Bone marrow (tissue), 2 donors: ENCODE measurements around the gene THEMIS.
"Not testable (repeated sequence)": the region's sequence is repeated elsewhere in the genome, so short reads cannot be mapped to it uniquely, and the experiment has no call there.

Source experiments
- DNase-seq, 2 donors: peaks; one replicate each; lab custom pipeline; 2025; lab: John Stamatoyannopoulos, UW

THEMIS gene

DNA sequence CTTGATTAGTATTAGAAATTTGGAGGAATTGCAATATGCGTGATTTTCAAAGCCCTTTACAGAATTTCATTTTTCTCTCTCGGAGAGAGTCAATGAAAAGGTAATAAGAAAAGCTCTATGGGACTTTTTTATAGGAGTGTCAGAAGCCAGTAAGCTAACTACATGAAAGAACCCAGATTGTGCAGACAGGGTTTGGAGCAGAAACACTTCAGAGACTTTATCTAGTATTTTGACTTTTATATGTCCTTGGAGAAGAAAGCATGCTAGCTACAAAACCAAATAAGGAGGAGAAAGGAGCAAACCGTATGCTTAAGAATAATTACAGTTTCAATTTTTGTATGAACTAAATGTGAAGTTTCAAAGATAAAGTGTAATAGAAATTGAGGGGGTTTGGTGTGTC, 182.2 kb downstream of the THEMIS start:
- DNase-seq, result no peak

DNA sequence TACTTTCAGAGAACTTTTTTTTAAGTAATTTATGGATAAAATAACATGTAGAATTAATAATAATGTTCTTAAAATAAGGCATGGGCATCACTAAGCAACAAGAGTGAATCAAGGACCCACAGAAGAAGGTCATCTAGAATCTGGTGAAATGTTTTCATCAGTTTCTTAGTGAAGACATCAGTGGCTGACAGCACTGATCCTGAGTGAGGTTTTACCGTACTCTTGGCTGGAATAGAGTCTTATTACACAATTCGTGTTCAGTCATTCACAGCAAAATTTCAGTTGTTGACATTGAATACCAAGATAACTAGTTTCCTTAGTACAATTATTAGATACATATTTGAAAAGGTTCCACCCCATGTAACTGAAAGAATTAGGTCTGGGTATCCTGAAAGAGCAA, 183.5 kb downstream of the THEMIS start:
- no peak for DNase-seq

GRCh38 chr6:127716465-127716864, 184.4 kb downstream of the THEMIS start:
- DNase-seq, result no peak

GRCh38 chr6:127710668-127711067, 190.2 kb downstream of the THEMIS start:
- no peak for DNase-seq

GRCh38 chr6:127706216-127706615, 194.6 kb downstream of the THEMIS start:
- DNase-seq, result no peak

DNA sequence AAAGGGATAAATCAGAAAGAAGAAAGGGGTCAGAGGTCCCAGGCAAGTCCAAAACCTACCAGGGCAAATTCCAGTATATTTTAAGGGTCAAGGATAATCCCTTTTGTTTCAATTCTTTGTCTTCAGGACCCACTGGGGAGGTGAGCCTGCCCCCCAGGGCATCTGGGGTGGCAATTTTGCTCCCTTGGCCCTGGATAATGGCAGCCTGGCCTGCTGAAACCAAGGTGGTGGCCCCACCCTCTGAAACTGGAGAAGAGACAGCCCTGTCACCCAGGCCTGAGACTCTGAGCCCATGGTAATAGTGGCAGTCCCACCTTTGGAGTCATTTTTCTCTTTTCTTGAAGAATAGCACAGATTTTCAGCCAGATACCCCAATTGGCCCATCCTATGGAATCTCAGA, 205.8 kb downstream of the THEMIS start:
- no peak for DNase-seq

- DNase-seq, result no peak
These were observed 209.7 kb downstream of the THEMIS start for GRCh38 chr6:127691146-127691545.

- DNase-seq, result no peak
These were observed 210.3 kb downstream of the THEMIS start for GRCh38 chr6:127690588-127690987.

DNA sequence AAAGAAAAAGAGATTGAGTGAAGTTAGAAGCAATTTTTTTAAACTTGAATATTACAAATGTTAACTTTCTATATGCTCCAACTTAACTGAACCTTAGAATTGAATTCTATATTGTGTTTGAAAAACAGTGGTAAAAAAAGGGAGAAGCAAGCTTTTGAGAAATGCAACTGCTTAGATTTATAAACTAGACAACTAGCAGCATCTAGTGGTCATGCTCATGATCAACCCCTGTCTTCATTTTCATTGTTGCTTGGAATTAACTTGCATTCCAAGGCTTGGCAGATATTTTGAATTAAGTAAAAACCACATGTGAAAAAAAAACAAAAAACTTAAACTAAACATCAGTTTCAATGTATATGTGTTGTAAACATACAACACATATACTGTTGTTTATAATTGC, 210.8 kb downstream of the THEMIS start:
- DNase-seq, result no peak

DNA sequence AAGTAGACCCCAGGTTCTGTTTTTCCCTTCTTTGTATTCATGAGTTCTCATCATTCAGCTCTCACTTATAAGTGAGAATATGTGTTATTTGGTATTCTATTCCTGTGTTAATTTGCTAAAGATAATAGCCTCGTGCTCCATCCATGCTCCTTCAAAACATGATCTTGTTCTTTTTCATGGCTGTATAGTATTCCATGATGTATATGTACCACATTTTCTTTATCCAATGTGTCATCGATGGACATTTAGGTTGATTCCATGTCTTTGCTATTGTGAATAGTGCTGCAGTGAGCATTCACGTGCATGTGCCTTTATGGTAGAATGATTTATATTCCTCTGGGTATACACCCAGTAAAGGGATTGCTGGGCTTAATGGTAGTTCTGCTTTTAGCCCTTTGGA, 213.4 kb downstream of the THEMIS start:
- DNase-seq, result not testable (repeated sequence)

- no peak for DNase-seq
These were observed 214.8 kb downstream of the THEMIS start for GRCh38 chr6:127686084-127686483.

- no peak for DNase-seq
These were observed 216.4 kb downstream of the THEMIS start for GRCh38 chr6:127684501-127684900.
